K562 (cell line): ENCODE data around the gene TLX3.

Experiments
- ATF3 ChIP-seq, 2 experiments: fragments of 450-650 bp in 1 of 2; sonication (generic) in 1 of 2; formaldehyde crosslinking in 1 of 2; IDR thresholded peaks in 1 of 2; conservative IDR thresholded peaks in 1 of 2; 2 replicates each; pipeline versions ENCODE4 v1.6.1 to v1.8.1; 2016 to 2023; ENCODE audit warnings: mild to moderate bottlenecking in 2 of 2, moderate library complexity in 2 of 2, inconsistent platforms in 1 of 2, missing genetic modification reagents in 1 of 2
- CCAR2 ChIP-seq: fragments of 200-400 bp; formaldehyde crosslinking; IDR thresholded peaks from 2 replicates; pipeline ENCODE4 v1.6.1; 2017; ENCODE audit warnings: mild to moderate bottlenecking, low read depth, low read length
- CCNT2 ChIP-seq: IDR thresholded peaks from 2 replicates; pipeline ENCODE4 v1.6.1; 2011; ENCODE audit warnings: borderline replicate concordance, low read depth, mild to moderate bottlenecking, moderate library complexity, mixed read lengths, low read length; ENCODE audit not compliant: insufficient read length; ENCODE audit errors: extremely low read depth
- CHD1 ChIP-seq: fragments of 200-600 bp; sonication (generic); IDR thresholded peaks from one replicate; pipeline ENCODE4 v1.6.1; 2012; ENCODE audit warnings: mild to moderate bottlenecking, moderate library complexity, low read length, inconsistent platforms
- CTCF ChIP-seq, 3 experiments: IDR thresholded peaks in 2 of 3; conservative IDR thresholded peaks in 1 of 3; 2 replicates each; pipeline ENCODE4 v1.5.1; 2011 to 2012; ENCODE audit warnings: low read length in 3 of 3, mild to moderate bottlenecking in 3 of 3, control low read depth in 2 of 3, improper control_type of control experiment in 1 of 3, inconsistent platforms in 1 of 3, low read depth in 1 of 3, mixed read lengths in 1 of 3, moderate library complexity in 1 of 3; ENCODE audit not compliant: insufficient read depth in 2 of 3
- ELF1 ChIP-seq: fragments of 200-800 bp; sonication (Bioruptor generic); IDR thresholded peaks from 2 replicates; pipeline ENCODE4 v1.6.1; 2016; ENCODE audit warnings: missing genetic modification characterization, missing compliant biosample characterization
- EZH2 ChIP-seq: IDR thresholded peaks from 2 replicates; pipeline ENCODE4 v1.6.1; 2012; ENCODE audit warnings: low read depth, mild to moderate bottlenecking, inconsistent platforms, low read length, borderline replicate concordance
- FOXM1 ChIP-seq, 2 experiments: fragments of 450-650 bp in 1 of 2; sonication (generic) in 1 of 2; formaldehyde crosslinking in 1 of 2; IDR thresholded peaks; 2 replicates each; pipeline versions ENCODE4 v1.6.1 to v1.9.0; 2017 to 2022; ENCODE audit warnings: low read depth in 2 of 2, mild to moderate bottlenecking in 2 of 2, missing genetic modification reagents in 1 of 2, moderate library complexity in 1 of 2
- MAZ ChIP-seq, 2 experiments: fragments of 450-650 bp in 1 of 2; sonication (generic) in 1 of 2; formaldehyde crosslinking; IDR thresholded peaks in 1 of 2; conservative IDR thresholded peaks in 1 of 2; 2 replicates each; pipeline versions ENCODE4 v1.4.0 to v1.5.0; 2020; ENCODE audit warnings: mild to moderate bottlenecking in 1 of 2, missing genetic modification reagents in 1 of 2
- RBBP5 ChIP-seq: fragments of 200-600 bp; sonication (generic); IDR thresholded peaks from 2 replicates; pipeline ENCODE4 v1.6.1; 2012; ENCODE audit warnings: borderline replicate concordance, mild to moderate bottlenecking, low read length, control low read depth, inconsistent platforms; ENCODE audit not compliant: insufficient read depth, poor library complexity, severe bottlenecking
- SAP30 ChIP-seq: fragments of 200-600 bp; sonication (generic); IDR thresholded peaks from 2 replicates; pipeline ENCODE4 v1.6.1; 2012; ENCODE audit warnings: borderline replicate concordance, low read depth, mild to moderate bottlenecking, moderate library complexity, low read length, control low read depth, inconsistent platforms; ENCODE audit not compliant: insufficient read depth, poor library complexity, severe bottlenecking
- ZBTB34 ChIP-seq: fragments of 250-450 bp; sonication (Bioruptor Pico); IDR thresholded peaks from 2 replicates; pipeline ENCODE4 v1.8.0; 2021; ENCODE audit warnings: mild to moderate bottlenecking, moderate library complexity
- ZNF318 ChIP-seq, 2 experiments: fragments of 450-650 bp; IDR thresholded peaks; 2 replicates each; pipeline ENCODE4 v1.6.1; 2016; ENCODE audit warnings: mild to moderate bottlenecking in 2 of 2, borderline replicate concordance in 1 of 2, low read depth in 1 of 2, moderate library complexity in 1 of 2
- TF ChIP-seq, protein P1 (sequence below): sonication (generic); formaldehyde crosslinking; IDR thresholded peaks from 2 replicates; pipeline ENCODE4 v1.8.1; 2023; ENCODE audit warnings: mild to moderate bottlenecking, missing genetic modification reagents

- no peak for TF ChIP-seq CCNT2
- TF ChIP-seq ZBTB34 (CRISPR knock-in tag) = no peak
- TF ChIP-seq ELF1 (tag) = no peak
- no peak for TF ChIP-seq CTCF (IDR thresholded peaks at IDR 0.05 in 2 of 3, conservative IDR thresholded peaks at IDR 0.05 in 1 of 3; ENCODE audit: insufficient read depth in 2 of 3, low read depth in 1 of 3, low read length in 3 of 3)
- TF ChIP-seq MAZ (CRISPR knock-in tag; conservative IDR thresholded peaks at IDR 0.05 in 1 of 2, IDR thresholded peaks at IDR 0.05 in 1 of 2) = no peak
- TF ChIP-seq EZH2 = no peak
- TF ChIP-seq, protein P1, sequence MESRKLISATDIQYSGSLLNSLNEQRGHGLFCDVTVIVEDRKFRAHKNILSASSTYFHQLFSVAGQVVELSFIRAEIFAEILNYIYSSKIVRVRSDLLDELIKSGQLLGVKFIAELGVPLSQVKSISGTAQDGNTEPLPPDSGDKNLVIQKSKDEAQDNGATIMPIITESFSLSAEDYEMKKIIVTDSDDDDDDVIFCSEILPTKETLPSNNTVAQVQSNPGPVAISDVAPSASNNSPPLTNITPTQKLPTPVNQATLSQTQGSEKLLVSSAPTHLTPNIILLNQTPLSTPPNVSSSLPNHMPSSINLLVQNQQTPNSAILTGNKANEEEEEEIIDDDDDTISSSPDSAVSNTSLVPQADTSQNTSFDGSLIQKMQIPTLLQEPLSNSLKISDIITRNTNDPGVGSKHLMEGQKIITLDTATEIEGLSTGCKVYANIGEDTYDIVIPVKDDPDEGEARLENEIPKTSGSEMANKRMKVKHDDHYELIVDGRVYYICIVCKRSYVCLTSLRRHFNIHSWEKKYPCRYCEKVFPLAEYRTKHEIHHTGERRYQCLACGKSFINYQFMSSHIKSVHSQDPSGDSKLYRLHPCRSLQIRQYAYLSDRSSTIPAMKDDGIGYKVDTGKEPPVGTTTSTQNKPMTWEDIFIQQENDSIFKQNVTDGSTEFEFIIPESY = no peak
- no peak for TF ChIP-seq ATF3 (IDR thresholded peaks at IDR 0.05)
- TF ChIP-seq ATF3 (CRISPR knock-in tag; conservative IDR thresholded peaks at IDR 0.05) = no peak
- no peak for TF ChIP-seq SAP30
- TF ChIP-seq FOXM1 (IDR thresholded peaks at IDR 0.05; ENCODE audit: low read depth) = no peak
- TF ChIP-seq FOXM1 (CRISPR knock-in tag; IDR thresholded peaks at IDR 0.05; ENCODE audit: low read depth) = no peak
- no peak for TF ChIP-seq RBBP5
- no peak for TF ChIP-seq ZNF318 (IDR thresholded peaks at IDR 0.05; ENCODE audit: borderline replicate concordance in 1 of 2, low read depth in 1 of 2)
- no peak for TF ChIP-seq CHD1
- no peak for TF ChIP-seq CCAR2
Observed at GRCh38 chr5:171344936-171345608, 36.0 kb downstream of the TLX3 start.
